ENCODE measurements around the gene MAGI2.

The MAGI2 gene

DNA sequence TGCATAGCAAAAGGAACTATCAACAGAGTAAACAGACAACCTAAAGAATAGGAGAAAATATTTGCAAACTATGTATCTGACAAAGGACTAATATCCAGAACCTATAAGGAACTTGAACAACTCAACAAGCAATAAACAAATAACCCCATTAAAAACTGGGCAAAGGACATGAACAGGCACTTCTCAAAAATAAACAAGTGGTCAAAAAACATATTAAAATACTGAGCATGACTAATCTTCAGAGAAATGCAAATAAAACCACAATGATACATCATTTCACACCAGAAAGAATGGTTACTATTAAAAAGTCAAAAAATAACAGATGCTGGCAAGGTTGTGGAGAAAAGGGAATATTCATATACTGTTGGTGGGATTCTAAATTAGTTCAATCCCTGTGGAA, 17.1 kb downstream of the MAGI2 start:
- CTCF ChIA-PET, result no interaction called here
- POLR2A ChIA-PET, result no interaction called here

GRCh38 chr7:79434867-79435266, 18.6 kb downstream of the MAGI2 start:
- ChIA-PET POLR2A (no interaction called here), CTCF (no interaction called here)
- TF ChIP-seq, protein P1, sequence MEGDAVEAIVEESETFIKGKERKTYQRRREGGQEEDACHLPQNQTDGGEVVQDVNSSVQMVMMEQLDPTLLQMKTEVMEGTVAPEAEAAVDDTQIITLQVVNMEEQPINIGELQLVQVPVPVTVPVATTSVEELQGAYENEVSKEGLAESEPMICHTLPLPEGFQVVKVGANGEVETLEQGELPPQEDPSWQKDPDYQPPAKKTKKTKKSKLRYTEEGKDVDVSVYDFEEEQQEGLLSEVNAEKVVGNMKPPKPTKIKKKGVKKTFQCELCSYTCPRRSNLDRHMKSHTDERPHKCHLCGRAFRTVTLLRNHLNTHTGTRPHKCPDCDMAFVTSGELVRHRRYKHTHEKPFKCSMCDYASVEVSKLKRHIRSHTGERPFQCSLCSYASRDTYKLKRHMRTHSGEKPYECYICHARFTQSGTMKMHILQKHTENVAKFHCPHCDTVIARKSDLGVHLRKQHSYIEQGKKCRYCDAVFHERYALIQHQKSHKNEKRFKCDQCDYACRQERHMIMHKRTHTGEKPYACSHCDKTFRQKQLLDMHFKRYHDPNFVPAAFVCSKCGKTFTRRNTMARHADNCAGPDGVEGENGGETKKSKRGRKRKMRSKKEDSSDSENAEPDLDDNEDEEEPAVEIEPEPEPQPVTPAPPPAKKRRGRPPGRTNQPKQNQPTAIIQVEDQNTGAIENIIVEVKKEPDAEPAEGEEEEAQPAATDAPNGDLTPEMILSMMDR (IDR thresholded peaks at IDR 0.05; ENCODE audit: insufficient read depth, low read length, missing control alignments), result no peak
- no peak for DNase-seq (ENCODE audit: low read depth, low spot score)
- H3K4me3 ChIP-seq (ENCODE audit: low read depth, low read length), result no peak overlapping the region

More for the DNA sequence above, 17.1 kb downstream of the MAGI2 start:
- H3K4me3 ChIP-seq (ENCODE audit: low read depth, low read length), result no peak overlapping the region
- DNase-seq (ENCODE audit: low read depth, low spot score), result no peak
- TF ChIP-seq, protein P1 (IDR thresholded peaks at IDR 0.05; ENCODE audit: insufficient read depth, low read length, missing control alignments), result no peak

DNA sequence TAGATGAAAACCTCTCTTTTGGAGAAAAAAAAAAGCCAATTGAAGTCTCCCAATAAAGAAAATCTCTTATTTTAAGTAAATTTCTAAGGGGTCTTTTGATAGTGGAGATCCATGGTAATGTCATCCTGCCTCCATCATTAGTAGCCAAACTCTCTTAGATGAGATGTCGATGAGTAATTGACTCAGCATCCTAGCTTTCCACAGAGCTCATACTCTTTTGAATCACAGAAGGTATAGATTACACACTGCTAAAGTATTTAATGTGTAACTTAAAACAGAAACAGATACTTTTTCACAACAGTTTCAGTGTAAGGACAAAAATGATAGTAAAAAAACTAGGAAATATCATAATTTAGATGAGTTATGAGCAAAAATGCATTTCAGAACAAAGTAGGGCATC, 19.4 kb downstream of the MAGI2 start:
- POLR2A ChIA-PET, result no interaction called here
- TF ChIP-seq, protein P1 (IDR thresholded peaks at IDR 0.05; ENCODE audit: insufficient read depth, low read length, missing control alignments), result no peak
- no peak overlapping the region for H3K4me3 ChIP-seq (ENCODE audit: low read depth, low read length)
- CTCF ChIA-PET, result no interaction called here
- peak; percentile 47 for DNase-seq (ENCODE audit: low read depth, low spot score)

DNA sequence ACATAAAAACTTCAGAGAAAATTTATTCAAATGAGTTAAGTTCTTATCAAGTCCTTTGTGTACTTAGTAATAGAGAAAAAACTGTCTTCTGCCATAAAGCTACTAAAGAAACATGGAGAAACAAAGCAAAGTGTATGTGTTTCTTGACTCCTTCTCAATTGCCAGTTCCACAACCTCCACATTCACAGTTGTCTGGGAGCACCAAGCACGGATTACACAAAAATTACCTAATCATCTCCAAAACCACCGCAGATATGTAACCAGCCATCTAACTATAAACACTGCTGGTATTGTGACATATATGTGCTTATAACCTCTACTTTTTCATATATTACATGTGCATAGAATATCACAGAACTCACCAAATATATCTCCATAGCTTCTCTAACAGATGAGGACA, 23.1 kb downstream of the MAGI2 start:
- CTCF ChIA-PET, result no interaction called here
- POLR2A ChIA-PET, result interaction anchor here (1.3 kb wide), 1 partner anchor 23 kb away, joined by 4 read pairs; the partner anchor contains the start of gene MAGI2
- no peak overlapping the region for H3K4me3 ChIP-seq (ENCODE audit: low read depth, low read length)
- TF ChIP-seq, protein P1 (IDR thresholded peaks at IDR 0.05; ENCODE audit: insufficient read depth, low read length, missing control alignments), result no peak
- DNase-seq (ENCODE audit: low read depth, low spot score), result no peak

DNA sequence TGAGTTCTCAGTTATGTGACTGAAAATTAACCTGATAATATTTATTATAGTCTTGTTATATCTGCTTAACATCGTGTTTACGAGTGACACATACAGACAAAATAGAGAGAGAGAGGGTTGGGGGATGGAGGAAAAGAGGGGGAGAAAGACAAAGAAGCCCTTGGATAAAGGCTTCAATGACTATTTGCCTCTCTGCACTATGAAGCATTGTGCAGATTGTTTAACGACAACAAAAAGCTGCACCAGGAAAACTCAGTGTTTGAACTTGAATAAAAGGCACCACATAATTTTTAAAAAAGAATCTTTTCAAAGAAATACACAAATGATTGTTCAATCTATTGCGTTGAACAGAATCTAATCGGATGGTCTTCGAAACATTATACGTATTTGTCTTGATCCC, 27.8 kb downstream of the MAGI2 start:
- H3K4me3 ChIP-seq (ENCODE audit: low read depth, low read length), result no peak overlapping the region
- TF ChIP-seq, protein P1 (IDR thresholded peaks at IDR 0.05; ENCODE audit: insufficient read depth, low read length, missing control alignments), result no peak
- ChIA-PET POLR2A (no interaction called here), CTCF (no interaction called here)
- no peak for DNase-seq (ENCODE audit: low read depth, low spot score)

- DNase-seq (ENCODE audit: low read depth, low spot score), result no peak
- POLR2A ChIA-PET, result no interaction called here
- TF ChIP-seq, protein P1 (IDR thresholded peaks at IDR 0.05; ENCODE audit: insufficient read depth, low read length, missing control alignments), result no peak
- no peak overlapping the region for H3K4me3 ChIP-seq (ENCODE audit: low read depth, low read length)
- CTCF ChIA-PET, result interaction anchor here (1.6 kb wide), 1 partner anchor 151 kb away, joined by 3 read pairs; no protein-coding TSS in a partner anchor
Observed at GRCh38 chr7:79421751-79422150, 31.7 kb downstream of the MAGI2 start.
